H9 (cell line): ENCODE results near the gene CYP2A7. TPM values are rescaled to one million over a fixed set of nuclear protein-coding genes. Genes with fewer than 3 reads are reported as not detected.
"Not testable (repeated sequence)": the region's sequence is repeated elsewhere in the genome, so short reads cannot be mapped to it uniquely, and the experiment has no call there.

ENCODE experiments used
- DNase-seq: peaks from one replicate; pipeline ENCODE4 v3.0.0-alpha.2; 2017
- H2AFZ ChIP-seq: one replicate; pipeline ENCODE4 v1.6.1; 2013; ENCODE audit warnings: mild to moderate bottlenecking, low read length, control low read depth, moderate library complexity
- H2AK5ac ChIP-seq: 2 replicates; pipeline ENCODE4 v1.6.1; 2013; ENCODE audit warnings: low read length, control low read depth, mixed read lengths; ENCODE audit not compliant: insufficient read length
- H2BK120ac ChIP-seq: one replicate; pipeline ENCODE4 v1.6.1; 2013; ENCODE audit warnings: low read depth, mild to moderate bottlenecking, low read length, control low read depth, inconsistent platforms; ENCODE audit not compliant: poor library complexity, severe bottlenecking
- H2BK12ac ChIP-seq: 2 replicates; pipeline ENCODE4 v1.6.1; 2013; ENCODE audit warnings: low read length, control low read depth, mixed read lengths, low read depth; ENCODE audit not compliant: insufficient read length
- H2BK15ac ChIP-seq: 2 replicates; pipeline ENCODE4 v1.6.1; 2013; ENCODE audit warnings: low read depth, low read length, control low read depth
- H2BK20ac ChIP-seq: one replicate; pipeline ENCODE4 v1.6.1; 2013; ENCODE audit warnings: low read depth, mild to moderate bottlenecking, low read length, control low read depth, inconsistent platforms; ENCODE audit not compliant: poor library complexity, severe bottlenecking
- H2BK5ac ChIP-seq: 2 replicates; pipeline ENCODE4 v1.6.1; 2013; ENCODE audit warnings: low read length, control low read depth, mixed read lengths; ENCODE audit not compliant: insufficient read length
- H3K14ac ChIP-seq: 2 replicates; pipeline ENCODE4 v1.6.1; 2013; ENCODE audit warnings: low read length, control low read depth; ENCODE audit not compliant: insufficient read depth
- H3K18ac ChIP-seq: 2 replicates; pipeline ENCODE4 v1.6.1; 2013; ENCODE audit warnings: low read depth, mild to moderate bottlenecking, mixed read lengths, low read length, control low read depth; ENCODE audit not compliant: insufficient read length
- H3K23ac ChIP-seq: 2 replicates; pipeline ENCODE4 v1.6.1; 2013; ENCODE audit warnings: low read length, control low read depth, mixed read lengths, low read depth; ENCODE audit not compliant: insufficient read length
- H3K23me2 ChIP-seq: 2 replicates; pipeline ENCODE4 v1.6.1; 2013; ENCODE audit warnings: low read depth, mild to moderate bottlenecking, mixed read lengths, low read length, control low read depth; ENCODE audit not compliant: insufficient read length, poor library complexity, severe bottlenecking
- H3K27ac ChIP-seq: 2 replicates; pipeline ENCODE4 v1.5.1; 2013; ENCODE audit warnings: low read length, control low read depth, mixed read lengths, low read depth; ENCODE audit not compliant: insufficient read length
- H3K27me3 ChIP-seq: 2 replicates; pipeline ENCODE4 v1.6.1; 2013; ENCODE audit warnings: low read length, control low read depth, inconsistent platforms; ENCODE audit not compliant: insufficient read depth
- H3K4ac ChIP-seq: 2 replicates; pipeline ENCODE4 v1.6.1; 2013; ENCODE audit warnings: low read depth, mild to moderate bottlenecking, control low read depth, inconsistent platforms, low read length, moderate library complexity
- H3K4me1 ChIP-seq: 2 replicates; pipeline ENCODE4 v1.6.1; 2013; ENCODE audit warnings: low read length, control low read depth, inconsistent platforms; ENCODE audit not compliant: insufficient read depth
- H3K4me2 ChIP-seq: 2 replicates; pipeline ENCODE4 v1.6.1; 2013; ENCODE audit warnings: low read length, control low read depth, mixed read lengths; ENCODE audit not compliant: insufficient read length, insufficient read depth
- H3K56ac ChIP-seq: 2 replicates; pipeline ENCODE4 v1.6.1; 2013; ENCODE audit warnings: low read depth, mild to moderate bottlenecking, mixed read lengths, low read length, control low read depth; ENCODE audit not compliant: insufficient read length
- H3K79me1 ChIP-seq: 2 replicates; pipeline ENCODE4 v1.6.1; 2013; ENCODE audit warnings: low read depth, mild to moderate bottlenecking, moderate library complexity, low read length, control low read depth, inconsistent platforms; ENCODE audit not compliant: insufficient read depth, poor library complexity, severe bottlenecking
- H3K79me2 ChIP-seq: 2 replicates; pipeline ENCODE4 v1.6.1; 2013; ENCODE audit warnings: low read length, control low read depth, inconsistent platforms; ENCODE audit not compliant: insufficient read depth
- H3K9ac ChIP-seq: 2 replicates; pipeline ENCODE4 v1.6.1; 2013; ENCODE audit warnings: low read length, control low read depth, mixed read lengths; ENCODE audit not compliant: insufficient read length; ENCODE audit errors: extremely low read depth
- H3K9me3 ChIP-seq: one replicate; pipeline ENCODE4 v1.6.1; 2013; ENCODE audit warnings: low read depth, low read length, inconsistent platforms; ENCODE audit not compliant: control insufficient read depth
- H3T11ph ChIP-seq: one replicate; pipeline ENCODE4 v1.6.1; 2013; ENCODE audit warnings: mild to moderate bottlenecking, low read length, control low read depth, inconsistent platforms
- H4K20me1 ChIP-seq: one replicate; pipeline ENCODE4 v1.6.1; 2013; ENCODE audit not compliant: control insufficient read depth, insufficient read length, insufficient read depth
- H4K5ac ChIP-seq: 2 replicates; pipeline ENCODE4 v1.6.1; 2013; ENCODE audit warnings: low read depth, mild to moderate bottlenecking, mixed read lengths, low read length, control low read depth; ENCODE audit not compliant: insufficient read length
- H4K8ac ChIP-seq: replicated peaks from 2 replicates; pipeline ENCODE4 v1.6.1; 2013; ENCODE audit warnings: low read length, control low read depth, mixed read lengths, low read depth; ENCODE audit not compliant: insufficient read length
- H4K91ac ChIP-seq: 2 replicates; pipeline ENCODE4 v1.6.1; 2013; ENCODE audit warnings: low read depth, mild to moderate bottlenecking, moderate library complexity, mixed read lengths, low read length, control low read depth; ENCODE audit not compliant: insufficient read length
- H3K27ac Mint-ChIP-seq, 3 experiments: 2 replicates in 2 of 3; 3 replicates in 1 of 3; pipeline ENCODE4 v1.8.0; 2020 to 2021; ENCODE audit warnings: mixed read lengths in 3 of 3, mild to moderate bottlenecking in 1 of 3, moderate library complexity in 1 of 3
- H3K27me3 Mint-ChIP-seq: 2 replicates; pipeline ENCODE4 v1.8.0; 2021; ENCODE audit warnings: low read depth, mild to moderate bottlenecking, moderate library complexity, mixed read lengths
- H3K36me3 Mint-ChIP-seq, 3 experiments: 2 replicates in 2 of 3; 3 replicates in 1 of 3; pipeline ENCODE4 v1.8.0; 2020 to 2021; ENCODE audit warnings: low read depth in 3 of 3, mixed read lengths in 3 of 3; ENCODE audit not compliant: insufficient read depth in 1 of 3
- H3K4me1 Mint-ChIP-seq, 2 experiments: 2 replicates each; pipeline ENCODE4 v1.8.0; 2020; ENCODE audit warnings: mixed read lengths in 2 of 2
- H3K4me3 Mint-ChIP-seq, 2 experiments: 2 replicates in 1 of 2; 3 replicates in 1 of 2; pipeline ENCODE4 v1.8.0; 2020 to 2021; ENCODE audit warnings: mild to moderate bottlenecking in 2 of 2, mixed read lengths in 2 of 2, moderate library complexity in 1 of 2
- H3K9me3 Mint-ChIP-seq, 2 experiments: 2 replicates in 1 of 2; 3 replicates in 1 of 2; pipeline ENCODE4 v1.8.0; 2020; ENCODE audit warnings: mild to moderate bottlenecking in 2 of 2, mixed read lengths in 2 of 2, moderate library complexity in 1 of 2
- WGBS: extraction: QIAGEN DNeasy Blood & Tissue Kit; methylation state at CpG from one replicate; pipeline ENCODE4 v1.1.7; 2013; ENCODE audit warnings: missing lambda C conversion rate, low lambda C conversion rate, mixed read lengths; ENCODE audit not compliant: insufficient read length; ENCODE audit errors: extremely low coverage; 5-methylcytosine and 5-hydroxymethylcytosine counted together
- total RNA-seq: library from RNA; stranded (reverse); gene quantifications from 2 replicates; pipeline ENCODE4 v1.2.1, GENCODE V29; 2021

Gene CYP2A7
- total RNA-seq, 1 experiment from 2014 or later = not detected

DNA sequence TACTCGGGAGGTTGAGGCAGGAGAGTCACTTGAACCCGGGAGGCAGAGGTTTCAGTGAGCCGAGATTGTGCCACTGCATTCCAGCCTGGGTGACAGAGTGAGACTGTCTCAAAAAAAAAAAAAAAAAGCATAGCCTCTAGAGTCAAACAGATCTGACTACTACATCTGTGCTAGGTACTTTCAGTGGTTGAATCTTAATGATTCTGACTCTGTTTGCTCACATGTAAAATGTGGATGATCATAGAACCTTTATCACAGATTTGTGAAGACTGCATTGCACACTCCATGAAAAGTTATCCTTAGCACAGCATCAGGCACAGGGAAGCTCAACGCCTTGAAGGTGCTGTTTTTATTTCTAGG is 49.6 kb downstream of the CYP2A7 start:
- not testable (repeated sequence) for H2AK5ac ChIP-seq, H2AFZ ChIP-seq, H3K4me2 ChIP-seq, H3K4me3 Mint-ChIP-seq, H3K4me1 Mint-ChIP-seq, H3K18ac ChIP-seq, H2BK5ac ChIP-seq, H2BK15ac ChIP-seq, H3K14ac ChIP-seq, H3K9ac ChIP-seq, DNase-seq, H4K8ac ChIP-seq, H4K20me1 ChIP-seq, H2BK120ac ChIP-seq, H4K5ac ChIP-seq, H3K27me3 Mint-ChIP-seq, H3K9me3 Mint-ChIP-seq, H2BK12ac ChIP-seq, H4K91ac ChIP-seq, H3K27ac ChIP-seq, H3K23ac ChIP-seq, H2BK20ac ChIP-seq, H3K36me3 Mint-ChIP-seq, H3K27me3 ChIP-seq, H3K4ac ChIP-seq, H3K23me2 ChIP-seq, H3K27ac Mint-ChIP-seq, H3K79me2 ChIP-seq, H3K79me1 ChIP-seq, H3K4me1 ChIP-seq, H3K9me3 ChIP-seq, H3K56ac ChIP-seq, H3T11ph ChIP-seq
- WGBS = no CpG with 5 or more reads among the region's 4 CpGs
